Superior temporal gyrus (tissue), 1 donor: ENCODE data around the gene HOXA4.

ENCODE experiments used
- DNase-seq: peaks from one replicate; pipeline ENCODE4 v3.0.0-alpha.2; 2016; ENCODE audit errors: extremely low spot score

Gene HOXA4

DNA sequence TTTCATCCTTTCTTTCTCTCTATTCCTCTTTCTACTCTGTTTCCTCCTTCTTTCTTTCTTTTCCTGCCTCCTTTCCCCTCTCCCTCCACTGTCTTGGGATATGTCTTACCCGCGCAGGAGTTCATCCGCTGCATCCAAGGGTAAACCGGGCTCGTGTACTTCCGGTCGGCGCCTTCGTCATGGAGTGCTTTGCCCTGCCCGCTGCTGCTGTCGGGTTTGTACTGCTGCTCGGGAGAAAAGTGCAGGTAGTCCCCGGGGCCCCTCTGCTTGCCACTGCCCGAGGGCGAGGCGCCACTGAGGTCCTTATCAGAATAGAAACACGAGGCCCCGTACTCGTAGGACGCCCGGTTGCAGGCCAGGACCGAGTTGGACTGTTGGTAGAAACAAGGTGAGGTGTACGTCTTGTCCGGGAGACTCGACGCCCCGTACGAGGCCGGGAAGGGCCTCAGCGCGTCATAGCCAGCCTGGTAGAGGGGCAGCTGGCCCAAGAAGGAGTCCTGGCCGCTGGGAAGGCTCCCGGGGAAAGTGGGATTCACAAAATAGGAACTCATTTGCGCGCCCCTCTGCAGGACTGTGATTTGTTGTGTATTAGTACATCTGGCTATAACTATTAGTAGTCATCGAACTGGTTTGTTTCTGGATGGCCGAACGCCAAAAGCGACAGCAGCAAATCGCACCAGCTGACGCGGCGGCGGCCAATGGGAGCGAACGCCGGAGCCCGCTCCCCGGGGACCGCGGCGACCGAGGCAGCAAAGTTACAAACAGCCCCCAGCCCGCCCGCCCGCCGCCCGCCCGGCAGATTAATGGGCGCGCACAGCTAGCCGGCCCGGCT lies 16.9 kb upstream of the HOXA4 start, which contains the start of gene HOXA6:
TSS of gene HOXA6 (minus strand) at position 576 of the 832 bp plus-strand sequence. CDS start at position 551, 25 bp downstream.
- no peak for DNase-seq

DNA sequence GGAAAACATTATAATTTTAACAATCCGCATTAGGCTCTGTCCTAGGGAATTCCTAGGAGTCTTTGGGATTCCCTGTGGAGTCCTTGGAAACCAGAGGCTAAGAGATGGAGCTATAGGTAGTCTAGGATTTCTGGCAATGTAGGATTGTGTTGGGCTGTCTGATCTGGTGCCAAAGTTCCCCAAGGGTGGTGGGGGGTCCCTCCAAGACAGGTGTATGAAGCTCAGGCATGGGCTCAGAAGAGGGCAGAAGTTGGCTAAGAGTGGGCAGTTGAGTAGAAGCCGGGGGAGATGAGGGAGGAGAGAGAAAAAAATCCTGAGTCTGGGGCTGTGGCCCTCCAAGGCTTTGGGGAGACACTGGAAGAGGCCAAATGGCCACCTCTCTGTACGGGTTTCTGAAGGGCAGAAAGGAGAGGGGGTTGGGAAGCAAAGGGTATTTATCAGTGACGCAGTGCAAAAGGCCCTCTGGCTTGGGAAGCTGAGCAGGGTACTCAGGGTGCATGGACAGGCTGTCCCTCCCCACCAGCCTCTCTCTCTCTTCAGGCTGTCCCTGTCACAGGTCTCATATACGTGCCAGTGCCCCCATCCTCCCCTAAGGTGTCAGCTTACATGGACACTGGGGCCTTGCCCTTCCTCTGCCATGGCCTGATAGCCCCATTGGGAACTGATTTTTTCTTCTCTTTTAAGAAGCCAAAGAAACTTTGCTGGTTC lies 16.1 kb upstream of the HOXA4 start:
- no peak for DNase-seq

DNA sequence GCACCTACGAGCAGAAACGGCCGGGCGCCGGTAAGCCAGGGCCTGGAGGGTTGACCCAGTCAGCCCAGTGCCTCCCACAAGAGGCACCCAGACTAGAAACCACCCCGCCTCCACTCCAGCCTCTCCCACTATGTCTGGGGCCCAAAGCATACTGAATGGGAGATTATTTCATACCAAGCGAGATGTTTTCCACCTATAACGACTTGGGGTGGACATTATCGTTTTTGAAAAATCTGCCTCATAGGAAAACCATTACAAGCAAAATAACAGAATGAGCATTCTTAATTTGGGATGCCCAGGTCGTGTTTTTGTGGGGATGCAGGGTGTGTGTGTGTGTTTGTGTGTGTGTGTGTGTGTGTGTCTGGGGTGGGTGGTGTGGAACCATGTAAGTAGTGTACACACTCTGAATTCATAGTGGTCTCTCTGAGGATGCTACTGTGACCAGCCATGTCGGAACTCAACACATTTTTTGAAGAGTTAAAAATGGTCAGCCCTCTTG lies 15.4 kb upstream of the HOXA4 start:
- no peak for DNase-seq

DNA sequence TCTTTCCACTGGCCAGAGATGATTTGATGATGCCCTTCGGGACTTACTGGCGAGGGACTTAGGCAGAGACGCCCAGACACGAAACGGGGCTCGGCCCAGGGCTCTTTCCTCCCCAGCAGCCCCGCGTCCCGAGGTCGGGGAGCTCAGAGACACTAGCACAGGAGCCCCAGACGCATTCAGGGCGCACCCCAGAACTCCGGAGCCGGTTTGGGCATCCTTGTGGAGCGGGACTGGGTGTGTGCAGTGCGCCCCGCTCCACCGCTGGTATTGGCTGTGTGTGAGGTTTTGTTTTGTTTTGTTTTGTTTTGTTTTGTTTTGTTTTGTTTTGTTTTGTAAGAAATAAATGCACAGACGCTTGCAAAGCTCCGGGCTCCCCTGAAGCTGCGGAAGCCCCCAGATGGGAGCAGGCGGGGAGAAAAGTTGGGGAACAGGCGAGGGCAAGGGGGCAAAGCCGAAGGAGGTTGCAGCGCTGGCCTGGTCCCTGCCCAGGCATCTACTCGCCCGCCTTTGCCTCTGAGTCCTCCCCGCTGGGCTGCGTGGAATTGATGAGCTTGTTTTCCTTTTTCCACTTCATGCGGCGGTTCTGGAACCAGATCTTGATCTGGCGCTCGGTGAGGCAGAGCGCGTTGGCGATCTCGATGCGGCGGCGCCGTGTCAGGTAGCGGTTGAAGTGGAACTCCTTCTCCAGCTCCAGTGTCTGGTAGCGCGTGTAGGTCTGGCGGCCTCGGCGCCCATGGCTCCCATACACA lies 14.8 kb upstream of the HOXA4 start:
- no peak for DNase-seq

DNA sequence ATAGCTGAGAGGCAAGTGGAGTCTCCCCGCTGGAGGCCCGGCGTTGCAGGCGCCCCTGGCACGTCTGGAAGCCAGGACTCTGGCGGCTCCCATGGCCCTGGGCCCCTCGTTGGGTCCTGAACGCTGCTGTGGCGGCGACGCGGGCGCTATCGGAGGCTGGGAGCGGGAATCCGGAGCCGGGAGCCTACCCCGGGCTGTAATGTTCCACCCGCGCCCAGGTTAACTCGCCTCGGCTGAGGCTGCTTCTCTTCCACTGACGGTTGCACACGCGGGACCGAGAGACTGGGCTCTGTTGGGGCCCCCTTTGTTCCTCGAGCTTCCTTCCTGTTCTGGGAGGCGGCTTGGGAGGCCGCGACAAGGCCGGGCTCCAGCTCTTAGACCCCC lies 14.2 kb upstream of the HOXA4 start:
- DNase-seq: no peak

DNA sequence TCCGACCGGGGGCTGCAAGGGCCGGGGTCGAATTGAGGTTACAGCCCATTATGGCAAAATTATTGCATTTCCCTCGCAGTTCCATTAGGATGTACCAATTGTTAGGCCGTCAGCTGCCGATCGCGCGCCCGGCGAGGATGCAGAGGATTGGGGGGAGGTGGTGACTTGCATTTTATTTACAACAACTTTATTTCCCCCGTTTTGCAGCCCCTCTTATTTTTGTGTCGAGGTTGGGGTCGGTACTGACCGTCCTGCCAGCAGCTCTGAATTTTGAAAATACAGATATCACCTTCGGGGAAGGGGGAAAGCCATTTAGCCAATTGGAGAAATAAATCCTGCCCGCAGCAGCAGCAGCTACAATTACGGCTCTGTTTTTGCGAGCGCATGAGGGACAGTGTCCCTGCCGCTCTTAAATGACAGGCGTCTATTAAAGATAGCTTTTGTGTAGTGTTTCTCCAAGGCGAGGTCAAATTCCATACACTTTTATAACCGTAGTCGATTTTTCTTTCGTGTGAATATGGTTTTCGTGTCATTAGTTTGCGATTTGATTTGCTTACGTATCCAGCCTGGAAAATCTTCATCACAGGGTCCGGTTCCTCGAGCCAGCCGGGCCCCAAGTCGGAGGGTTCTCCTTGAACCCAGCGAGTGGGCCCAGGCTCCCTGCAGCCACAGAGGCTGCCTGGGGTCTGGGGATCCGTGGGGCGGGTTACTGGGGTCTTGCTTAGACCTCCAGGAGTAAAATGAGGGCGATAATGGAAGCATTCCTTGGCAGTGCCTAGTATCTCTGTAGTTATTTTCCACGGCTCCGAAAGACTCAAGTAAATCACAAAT lies 13.6 kb upstream of the HOXA4 start:
- DNase-seq: no peak

DNA sequence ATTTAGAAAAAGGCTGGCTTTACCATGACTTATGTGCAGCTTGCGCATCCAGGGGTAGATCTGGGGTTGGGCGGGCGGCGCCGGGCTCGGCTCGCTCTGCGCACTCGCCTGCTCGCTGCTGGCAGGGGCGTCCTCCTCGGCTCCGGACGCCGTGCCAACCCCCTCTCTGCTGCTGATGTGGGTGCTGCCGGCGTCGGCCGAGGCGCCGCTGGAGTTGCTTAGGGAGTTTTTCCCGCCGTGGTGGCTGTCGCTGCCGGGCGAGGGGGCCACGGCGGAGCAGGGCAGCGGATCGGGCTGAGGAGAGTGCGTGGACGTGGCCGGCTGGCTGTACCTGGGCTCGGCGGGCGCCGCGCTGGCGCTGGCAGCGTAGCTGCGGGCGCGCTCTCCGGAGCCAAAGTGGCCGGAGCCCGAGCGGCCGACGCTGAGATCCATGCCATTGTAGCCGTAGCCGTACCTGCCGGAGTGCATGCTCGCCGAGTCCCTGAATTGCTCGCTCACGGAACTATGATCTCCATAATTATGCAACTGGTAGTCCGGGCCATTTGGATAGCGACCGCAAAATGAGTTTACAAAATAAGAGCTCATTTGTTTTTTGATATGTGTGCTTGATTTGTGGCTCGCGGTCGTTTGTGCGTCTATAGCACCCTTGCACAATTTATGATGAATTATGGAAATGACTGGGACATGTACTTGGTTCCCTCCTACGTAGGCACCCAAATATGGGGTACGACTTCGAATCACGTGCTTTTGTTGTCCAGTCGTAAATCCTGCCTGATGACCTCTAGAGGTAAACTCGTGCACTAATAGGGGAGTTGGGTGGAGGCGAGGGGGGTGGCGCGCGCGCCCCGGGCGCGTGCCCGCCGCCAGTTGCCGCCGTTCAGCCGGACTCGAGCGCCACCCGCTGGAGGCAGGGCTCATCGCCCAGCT lies 12.7 kb upstream of the HOXA4 start, which contains the start of gene HOXA5:
TSS of gene HOXA5 (minus strand) at position 659 of the 927 bp plus-strand sequence. CDS start at position 585, 74 bp downstream.
- DNase-seq: no peak

DNA sequence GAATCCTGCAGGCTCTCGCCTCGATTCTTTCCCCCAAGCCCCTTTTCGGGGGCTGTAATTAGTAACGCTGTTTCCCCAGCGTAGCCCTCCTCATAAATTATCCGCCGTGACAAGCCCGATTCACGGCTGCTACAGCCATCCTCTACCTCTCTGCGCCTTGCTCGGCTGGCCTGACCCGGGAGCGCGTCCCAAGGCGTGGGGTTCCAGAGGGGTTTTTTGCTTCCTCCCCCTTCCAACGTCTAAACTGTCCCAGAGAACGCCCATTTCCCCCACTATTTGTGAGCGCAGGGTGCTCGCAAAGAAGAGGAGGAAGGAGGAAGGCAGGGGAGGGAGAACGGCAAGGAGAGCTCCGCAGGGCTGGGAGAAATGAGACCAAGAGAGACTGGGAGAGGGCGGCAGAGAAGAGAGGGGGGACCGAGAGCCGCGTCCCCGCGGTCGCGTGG lies 12.0 kb upstream of the HOXA4 start:
- no peak for DNase-seq

DNA sequence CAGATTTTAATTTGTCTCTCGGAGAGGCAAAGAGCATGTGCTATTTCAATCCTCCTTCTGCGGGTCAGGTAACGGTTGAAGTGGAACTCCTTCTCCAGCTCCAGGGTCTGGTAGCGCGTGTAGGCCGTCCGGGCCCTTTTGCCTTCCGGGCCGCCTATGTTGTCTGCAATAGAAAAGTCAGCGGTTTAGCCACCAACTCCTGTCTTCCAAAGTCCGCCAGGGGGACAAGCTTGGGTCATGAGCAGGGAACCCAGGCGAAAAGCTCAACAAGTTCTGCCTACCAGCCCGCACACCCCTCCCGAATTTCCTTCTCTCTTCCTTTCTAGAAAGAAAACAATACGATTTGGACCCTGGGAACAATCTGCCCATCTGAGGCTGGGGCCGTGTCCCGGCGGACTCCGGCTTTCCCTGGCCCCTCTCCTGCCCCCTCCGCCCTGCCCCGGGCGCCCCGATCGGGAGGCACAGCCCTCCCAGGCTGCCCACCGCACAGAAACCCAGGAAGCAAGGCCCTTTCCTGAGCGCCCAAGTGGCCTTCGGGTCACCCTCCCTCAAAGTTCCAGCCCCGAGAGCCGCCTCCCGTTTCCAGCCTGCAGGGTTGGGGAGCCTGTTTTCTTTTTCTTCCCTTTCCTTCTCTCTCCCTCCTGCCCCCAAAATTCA lies 11.5 kb upstream of the HOXA4 start:
- DNase-seq: no peak

DNA sequence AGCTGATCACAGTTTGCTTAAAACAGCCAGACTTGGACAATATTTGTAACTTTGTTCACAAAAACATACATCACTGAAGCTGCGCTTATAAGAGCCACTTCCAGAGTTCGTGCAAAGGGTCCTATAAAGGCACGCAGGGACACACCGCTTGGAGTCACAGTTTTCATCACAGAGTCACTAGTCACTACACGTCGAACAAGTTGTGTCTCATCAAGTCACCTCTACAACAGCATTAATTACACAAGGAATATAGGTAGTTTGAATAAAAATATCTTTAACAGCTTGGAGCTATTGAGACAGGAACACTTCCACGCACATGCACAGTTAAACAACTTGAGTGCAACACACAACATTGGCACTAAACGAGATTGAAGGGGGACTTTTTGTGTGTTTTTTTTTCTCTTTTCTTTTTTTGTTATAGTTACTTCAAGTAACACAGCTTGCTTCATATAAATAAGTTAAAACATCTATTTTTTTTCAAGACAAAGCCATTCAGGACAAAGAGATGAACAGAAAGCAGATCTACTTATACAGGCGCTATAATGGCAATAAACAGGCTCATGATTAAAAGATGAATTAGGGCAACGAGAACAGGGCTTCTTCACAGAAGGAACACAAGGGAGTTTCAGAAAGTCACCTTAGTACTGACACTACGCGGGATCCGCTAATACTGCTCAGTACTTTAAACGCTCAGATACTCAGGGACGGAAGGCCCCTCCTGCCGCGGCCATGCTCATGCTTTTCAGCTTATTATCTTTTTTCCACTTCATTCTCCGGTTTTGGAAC lies 10.8 kb upstream of the HOXA4 start:
- no peak for DNase-seq

DNA sequence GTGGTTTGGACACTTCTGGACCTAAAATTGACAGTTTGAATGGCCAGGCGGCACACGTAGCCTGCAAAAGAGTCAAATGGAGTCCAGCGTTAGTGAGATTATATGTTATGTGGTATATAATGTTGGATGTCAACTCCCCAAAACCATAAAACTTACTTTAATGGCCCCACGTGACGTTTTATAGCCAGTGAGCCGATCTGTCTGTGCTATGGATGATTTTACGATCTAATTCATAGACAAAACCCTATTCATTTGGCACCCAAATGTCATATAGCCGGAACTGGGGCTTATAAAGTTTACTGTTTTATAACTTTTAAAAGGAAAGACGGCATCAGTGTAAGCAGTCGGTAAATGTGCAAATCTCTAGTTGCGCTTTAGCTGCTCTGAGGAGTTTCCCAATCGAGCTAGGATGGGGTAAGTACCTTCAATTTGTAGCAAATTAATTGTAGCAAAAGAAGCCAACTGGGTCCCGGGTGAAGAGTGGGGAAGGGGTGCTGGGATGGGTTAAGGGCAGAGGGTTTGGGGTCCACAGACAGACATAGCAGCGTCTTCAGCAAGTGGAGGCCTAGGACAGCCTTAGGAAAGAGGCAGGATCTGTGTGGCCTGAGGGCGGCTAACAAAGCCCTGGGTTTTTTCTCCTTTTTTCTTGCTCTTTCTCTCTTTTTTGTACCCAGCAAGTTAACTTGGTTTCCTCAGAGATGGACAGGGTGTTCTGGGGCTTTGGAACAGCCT lies 9.7 kb upstream of the HOXA4 start:
- no peak for DNase-seq

DNA sequence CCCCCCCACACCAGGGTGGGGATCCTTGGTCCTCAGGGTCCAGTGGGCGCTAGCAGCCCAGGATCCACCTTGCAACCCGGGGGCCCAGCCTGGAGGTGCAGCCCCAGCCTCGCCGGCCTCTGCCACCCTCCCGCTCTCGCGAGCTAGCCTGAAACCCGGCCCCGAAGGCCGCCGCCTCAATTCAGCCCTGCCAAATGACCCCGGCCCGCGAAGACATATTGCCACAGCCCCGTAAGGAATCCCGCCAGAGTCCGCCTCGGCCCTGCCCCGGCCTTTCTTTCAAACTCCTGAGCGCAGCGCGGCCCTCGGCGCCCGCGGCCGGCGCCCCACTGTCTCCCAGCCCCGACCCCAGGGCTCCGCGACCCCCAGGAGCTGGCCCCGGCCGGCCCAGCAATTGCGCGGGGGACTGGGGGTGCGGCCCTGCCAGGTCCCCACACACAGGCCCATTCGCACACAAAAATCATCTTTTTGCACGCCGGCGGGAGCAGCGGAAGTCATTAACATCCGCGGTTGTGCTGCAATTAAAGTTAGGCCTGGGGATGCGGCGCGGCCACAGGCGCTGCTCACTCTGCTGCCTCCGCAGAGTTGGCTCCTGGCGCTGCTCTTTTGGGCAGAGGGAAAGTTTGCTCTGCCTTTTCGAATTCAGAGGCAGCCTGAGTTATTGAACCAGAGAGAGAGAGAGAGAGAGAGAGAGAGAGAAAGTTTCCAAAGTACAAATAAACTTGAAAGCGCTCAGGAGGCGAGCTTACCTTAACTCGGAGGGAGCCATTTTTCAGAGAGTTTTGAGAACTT lies 9.0 kb upstream of the HOXA4 start:
- no peak for DNase-seq

DNA sequence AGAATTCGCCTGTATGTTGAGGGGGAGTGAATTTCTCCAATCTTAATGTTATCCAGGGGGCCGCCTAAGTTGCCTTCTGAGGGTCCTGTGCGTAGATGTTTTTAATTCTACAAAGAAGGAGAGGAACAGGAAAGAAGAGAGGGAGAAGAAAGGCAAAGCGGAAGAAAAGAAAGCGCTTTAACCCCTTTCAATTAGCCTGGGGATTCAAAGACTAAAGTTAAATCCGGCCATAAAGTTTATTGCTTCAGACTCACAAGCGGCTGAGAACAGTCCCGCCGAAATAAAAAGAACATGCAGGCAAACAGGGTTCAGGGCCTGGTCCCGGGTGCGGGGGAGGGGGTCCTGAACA lies 8.4 kb upstream of the HOXA4 start:
- DNase-seq: no peak

DNA sequence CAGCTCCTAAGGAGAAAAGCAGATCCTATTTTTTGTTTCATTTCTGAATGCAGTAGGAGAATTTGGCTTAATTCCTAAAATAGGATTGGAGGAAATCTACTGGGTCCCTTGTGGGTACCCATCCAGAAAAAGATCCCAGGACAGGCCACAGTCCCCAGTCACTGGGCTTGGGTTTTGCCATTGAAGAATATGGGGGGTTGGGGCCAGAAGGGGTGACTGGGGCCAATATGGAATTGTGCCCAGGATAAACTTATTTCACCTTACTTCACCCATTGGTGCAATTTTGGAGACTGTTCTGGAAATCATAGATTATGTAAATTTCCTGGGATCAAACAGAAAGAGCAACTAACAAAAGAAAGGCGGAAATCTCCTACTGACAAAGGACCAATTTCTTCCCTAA lies 7.9 kb upstream of the HOXA4 start:
- no peak for DNase-seq

DNA sequence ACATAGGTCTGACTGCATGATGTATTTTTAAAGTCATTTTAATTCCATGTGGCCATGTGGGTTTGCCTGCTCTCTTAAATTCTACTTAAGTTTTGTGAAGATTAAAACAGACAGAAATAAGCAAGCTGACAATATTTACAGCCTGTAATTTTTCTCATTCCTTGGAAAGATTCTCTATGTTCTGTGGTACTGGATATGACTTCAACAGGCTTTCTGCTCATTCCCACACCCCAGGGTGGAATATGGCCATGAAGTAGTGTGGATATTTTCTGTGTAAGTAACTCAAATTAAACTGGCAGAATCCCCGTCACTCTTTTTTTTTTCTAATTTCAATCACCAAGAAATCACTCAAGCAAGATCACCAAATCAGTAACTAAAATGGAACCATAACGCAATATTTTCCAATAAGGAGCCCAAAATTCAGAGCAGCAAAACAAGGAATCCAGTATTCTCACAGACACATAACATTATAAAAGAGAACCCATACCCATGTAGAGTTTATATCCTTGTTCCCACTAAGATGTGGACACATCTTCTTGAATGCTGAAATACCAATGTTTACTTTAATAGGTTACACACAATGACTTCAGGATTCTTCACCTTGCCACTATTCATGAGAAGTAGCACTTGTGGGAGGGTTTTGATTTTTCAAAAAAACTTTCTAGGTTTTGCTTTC lies 7.2 kb upstream of the HOXA4 start:
- no peak for DNase-seq

DNA sequence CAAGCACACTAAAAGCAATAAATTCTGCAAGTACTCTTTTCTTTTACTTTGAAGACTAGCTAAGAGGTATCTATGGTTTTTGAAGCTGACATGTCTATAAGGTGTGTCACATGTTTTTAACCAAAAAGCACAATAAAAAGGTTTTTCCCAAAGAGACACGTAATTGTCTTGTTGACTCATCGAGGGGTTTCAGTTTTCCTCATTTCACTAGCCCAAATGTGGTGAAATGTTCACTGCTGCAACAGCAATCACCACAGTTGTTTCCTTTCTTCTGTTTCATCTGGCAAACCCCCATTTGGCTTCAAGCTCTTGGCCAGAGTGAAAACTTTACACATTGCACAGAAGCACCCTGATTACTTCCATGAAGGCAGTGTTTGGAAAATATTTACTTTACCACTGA lies 3.8 kb upstream of the HOXA4 start:
- DNase-seq: no peak
